HG03159 (cell line): ENCODE data around the gene ADAMTS17.

ENCODE experiments used
- ATAC-seq: cut with Tn5 transposase; IDR thresholded peaks from one replicate; pipeline ENCODE4 v1.9.1; 2021; ENCODE audit warnings: mild to moderate bottlenecking, moderate library complexity; ENCODE audit not compliant: unreplicated experiment

ADAMTS17 gene

DNA sequence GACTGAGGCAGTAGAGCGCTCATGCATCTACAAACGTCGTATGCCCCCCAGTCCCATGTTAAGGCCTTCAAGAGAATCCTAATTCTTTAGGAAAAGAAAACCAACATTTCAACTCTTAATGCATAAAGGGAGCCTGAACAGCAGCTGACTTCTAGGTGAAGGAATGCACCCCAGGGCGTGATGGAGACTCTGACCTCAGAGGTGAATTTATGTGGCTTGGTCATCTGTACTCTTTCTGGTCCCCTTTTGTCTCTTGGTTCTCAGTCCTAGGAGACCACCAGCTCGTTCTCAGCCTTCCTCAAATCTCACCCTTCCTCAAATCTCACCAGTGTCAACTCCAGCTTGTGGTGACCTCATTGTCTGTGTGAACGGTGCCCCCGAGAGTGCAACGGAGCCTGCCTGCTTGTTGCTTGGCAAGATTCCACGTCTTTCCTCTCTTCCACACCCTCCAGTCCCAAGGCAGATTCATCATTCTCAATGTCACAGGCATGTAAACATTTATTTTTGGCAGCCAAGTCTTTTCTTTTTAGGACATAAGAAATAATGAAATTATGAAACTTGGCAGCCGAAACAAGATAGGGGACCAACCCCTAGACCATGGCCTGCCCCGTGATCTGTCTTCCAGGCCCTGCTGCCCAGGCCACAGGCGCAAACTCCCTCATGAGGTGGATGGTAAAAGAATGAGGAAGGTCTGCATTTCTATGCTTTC lies 166.2 kb downstream of the ADAMTS17 start:
- ATAC-seq = no peak

DNA sequence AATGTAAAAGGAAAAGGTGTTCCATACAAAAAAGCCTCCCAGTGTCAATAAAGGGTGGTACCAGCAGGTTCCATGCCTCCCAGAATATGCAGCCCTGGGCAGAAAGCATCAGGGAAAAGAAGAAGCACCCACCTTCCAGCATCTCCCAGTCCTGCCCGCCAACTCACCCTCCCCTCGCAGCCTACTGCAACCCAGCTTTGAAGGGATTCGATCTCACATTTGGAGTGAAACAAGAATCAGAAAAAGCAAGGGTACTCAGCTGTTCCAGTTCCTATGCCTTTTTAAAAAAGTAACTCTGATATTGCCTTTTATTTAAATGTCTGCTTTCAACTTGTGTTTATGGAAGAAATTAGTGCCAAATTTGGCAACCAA lies 166.9 kb downstream of the ADAMTS17 start:
- no peak for ATAC-seq

DNA sequence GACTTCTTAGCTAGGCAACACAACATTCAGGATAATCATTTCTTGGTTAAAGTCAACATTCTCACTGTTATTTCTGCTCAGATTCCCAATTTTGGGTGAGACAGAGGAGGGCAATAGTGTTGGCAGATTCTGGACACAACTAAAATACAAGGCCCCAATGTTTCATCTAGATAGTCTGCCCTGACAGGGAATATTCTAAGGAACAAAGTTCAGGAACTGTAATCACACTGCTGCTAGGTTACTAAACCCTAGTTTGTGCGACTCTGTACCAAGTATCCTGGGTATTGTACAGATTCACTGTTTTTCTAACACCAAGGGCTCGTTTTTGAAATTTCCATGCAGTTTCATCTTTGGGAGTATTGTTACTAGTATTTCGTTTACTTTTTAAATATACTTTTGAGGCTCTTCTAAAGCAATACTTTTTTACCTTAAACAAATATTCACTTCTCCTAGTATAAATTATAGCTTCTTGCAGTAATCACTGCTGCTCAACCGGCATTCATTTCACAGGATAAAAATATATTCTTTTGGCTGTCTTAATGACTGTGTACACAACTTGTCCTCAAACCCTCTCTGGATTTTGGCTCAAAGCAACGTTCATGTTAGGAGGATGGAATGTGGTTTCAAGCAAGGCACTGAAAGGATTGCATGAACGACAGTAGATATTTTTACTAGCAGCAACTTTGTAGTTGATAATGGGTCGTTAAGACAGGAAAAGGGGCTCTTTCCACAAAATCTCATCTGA lies 167.4 kb downstream of the ADAMTS17 start:
- no peak for ATAC-seq

- no peak for ATAC-seq
Observed at GRCh38 chr15:100172356-100173024, 169.3 kb downstream of the ADAMTS17 start.

DNA sequence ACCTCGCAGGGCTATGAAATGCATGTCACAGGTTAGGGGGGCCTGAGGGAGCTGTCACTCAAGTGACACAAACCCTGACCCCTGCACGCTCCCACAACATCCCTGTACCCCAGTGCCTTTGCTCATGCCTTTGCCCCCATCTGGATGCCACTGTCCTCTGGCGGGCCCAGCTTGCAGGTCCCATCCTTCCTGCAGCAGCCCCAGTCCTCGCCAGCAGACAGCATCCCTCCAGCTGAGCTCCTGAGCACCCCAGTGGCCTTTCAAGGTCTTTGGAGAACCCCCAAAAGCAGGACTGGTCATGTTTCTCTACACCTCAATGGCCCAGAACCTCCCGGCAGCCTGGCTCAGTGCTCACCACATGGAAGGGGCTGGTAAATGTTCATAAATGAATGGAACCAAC lies 170.4 kb downstream of the ADAMTS17 start:
- no peak for ATAC-seq

DNA sequence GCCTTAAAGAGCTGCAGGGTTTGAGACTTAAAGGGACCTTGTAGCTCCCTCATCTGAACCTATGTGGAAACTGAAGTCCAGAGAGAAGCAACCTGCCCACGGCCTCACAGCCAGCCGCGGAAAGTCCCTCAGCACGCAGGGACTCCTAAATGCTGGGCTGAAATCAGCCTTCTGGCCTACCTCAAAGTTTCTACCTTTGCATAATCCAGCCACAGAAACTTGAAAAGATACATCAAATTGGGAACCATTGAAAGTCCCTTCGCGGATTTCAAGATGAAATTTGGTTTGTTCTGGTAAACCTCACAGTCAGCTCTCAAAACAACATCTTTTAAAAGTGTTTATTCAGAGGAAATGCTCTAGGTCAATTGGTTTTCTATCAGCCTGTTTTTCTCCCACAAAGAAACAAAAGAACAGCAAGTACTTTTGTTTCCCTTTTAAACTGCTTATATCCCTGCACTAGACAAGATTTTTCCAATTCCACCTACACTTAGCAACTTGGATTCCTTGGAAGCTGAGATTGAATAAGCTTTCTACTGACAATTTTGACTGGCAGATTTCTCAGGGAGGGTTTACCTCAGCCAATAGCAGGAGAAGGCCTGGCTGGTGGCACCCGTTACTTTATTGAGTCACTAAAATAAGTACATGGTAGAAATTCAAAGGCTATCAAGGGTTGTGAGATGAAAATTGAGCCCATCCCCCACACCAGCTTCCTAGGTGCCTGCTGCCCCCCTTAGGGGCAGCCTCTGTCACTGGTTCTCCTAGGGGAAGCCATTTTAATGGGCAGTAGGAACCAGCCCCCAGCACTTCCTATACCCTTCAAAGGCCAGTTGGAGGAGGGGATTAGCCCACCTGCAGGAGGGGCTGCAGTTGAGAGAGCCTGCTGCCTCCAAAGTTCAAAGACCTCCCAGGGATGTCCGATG lies 171.2 kb downstream of the ADAMTS17 start:
- ATAC-seq = peak; percentile 75

- no peak for ATAC-seq
Observed at GRCh38 chr15:100169615-100170290, 172.0 kb downstream of the ADAMTS17 start.

- no peak for ATAC-seq
Observed at GRCh38 chr15:100168787-100169186, 173.0 kb downstream of the ADAMTS17 start.

DNA sequence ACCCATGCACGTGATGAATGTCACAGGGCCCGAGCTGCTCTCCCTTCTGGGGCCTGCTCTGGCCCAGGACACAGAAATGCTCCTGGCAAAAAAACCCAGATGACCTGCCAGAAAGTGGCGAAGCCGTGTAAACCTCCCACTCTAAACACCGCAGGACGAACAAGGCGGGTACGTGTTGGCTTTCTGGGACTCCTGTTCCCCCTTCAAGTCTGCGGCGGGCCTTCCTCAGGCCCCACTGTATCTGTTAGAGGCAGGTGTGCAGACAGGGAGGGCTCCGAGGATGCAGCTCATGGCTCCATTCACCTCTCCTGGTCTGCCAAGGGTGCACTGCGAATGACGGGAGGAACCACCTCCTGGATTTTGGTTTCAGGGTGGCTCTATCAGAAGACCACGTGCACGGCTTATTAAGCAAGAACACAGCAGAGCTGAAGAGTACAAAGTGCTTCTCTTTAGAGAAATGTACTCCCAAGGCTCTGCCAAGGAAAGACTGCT lies 173.8 kb downstream of the ADAMTS17 start:
- no peak for ATAC-seq

GRCh38 chr15:100166313-100166712 lies 175.5 kb downstream of the ADAMTS17 start:
- no peak for ATAC-seq

DNA sequence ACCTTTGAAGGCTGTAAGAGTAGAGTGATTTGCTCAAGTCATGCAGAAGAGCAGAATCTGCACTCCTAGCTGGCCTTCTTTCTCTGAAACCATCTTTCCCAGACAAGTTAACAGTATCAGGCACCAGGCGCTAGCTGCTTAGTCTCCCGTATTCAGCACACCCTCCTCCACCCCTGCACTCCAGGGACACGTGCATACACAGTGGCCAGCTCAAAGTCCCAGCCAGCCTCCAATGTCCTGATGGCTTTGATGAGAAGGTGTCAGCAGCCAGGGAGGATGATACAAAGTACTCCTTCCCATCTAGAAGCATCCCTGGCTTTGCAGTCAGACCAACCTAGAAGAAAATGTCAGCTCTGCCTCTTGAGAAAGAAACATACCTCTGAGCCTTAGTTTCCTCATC lies 177.8 kb downstream of the ADAMTS17 start:
- ATAC-seq = no peak

DNA sequence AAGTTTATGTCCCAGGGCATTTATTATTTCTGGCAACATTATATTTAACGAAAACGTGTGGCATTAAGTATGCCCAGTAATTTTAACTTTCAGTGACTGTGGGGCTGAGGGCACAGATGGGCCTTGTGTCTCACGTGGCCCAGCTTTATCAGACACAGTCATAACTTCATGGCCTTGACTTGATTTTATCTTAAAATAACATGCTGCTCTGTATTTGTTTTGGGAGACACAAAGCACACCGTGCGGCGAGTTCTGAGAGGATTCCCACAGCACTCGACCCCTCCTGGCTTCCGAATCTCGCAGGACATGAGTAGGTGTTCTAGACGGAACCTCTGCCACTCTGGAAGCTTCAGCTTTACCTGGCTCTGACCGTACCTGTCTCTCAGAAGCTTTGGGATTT lies 180.8 kb downstream of the ADAMTS17 start:
- ATAC-seq = no peak

GRCh38 chr15:100159436-100159835 lies 182.3 kb downstream of the ADAMTS17 start:
- ATAC-seq = no peak

GRCh38 chr15:100158356-100158755 lies 183.4 kb downstream of the ADAMTS17 start:
- no peak for ATAC-seq

GRCh38 chr15:100156201-100156600 lies 185.6 kb downstream of the ADAMTS17 start:
- ATAC-seq = no peak

DNA sequence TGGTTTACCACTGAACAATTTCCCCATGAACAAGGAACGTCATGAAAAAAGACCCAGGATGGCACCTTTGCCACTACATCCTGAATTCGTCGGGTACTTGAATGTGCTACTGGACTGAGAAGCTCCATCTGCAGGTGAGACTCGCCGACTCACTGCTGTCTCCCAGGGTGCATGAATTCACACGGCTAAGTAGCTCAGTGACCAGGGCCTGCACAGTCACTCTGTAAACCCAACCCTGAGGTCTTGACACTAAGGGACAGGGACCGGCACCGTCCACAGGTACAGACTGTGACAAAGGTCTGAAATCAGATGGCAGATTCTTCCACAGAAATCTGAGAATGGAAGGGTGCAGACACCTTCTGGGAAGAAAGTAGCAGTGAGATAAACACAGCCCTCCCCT lies 187.4 kb downstream of the ADAMTS17 start:
- no peak for ATAC-seq

DNA sequence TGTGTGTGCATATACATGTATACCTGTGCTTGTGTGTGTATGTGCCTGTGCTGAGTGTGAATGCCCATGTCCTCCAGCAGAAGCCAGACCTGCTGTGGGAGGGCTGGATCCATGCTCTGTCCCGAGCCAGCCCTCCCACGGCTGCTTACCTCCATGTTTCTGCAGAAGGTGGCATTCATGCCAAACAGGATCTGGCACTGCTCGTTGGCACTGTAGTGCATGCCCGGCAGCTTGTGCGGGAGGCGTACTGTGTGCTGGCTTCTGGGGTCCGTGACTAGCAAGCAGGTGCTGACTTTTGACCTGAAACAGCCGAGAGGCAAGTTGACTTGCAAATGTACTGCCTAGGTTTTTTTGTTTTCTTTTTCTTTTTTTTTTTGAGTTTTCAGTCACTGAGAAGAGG lies 189.3 kb downstream of the ADAMTS17 start:
- ATAC-seq = no peak

- ATAC-seq = no peak
Observed at GRCh38 chr15:100150906-100151305, 190.9 kb downstream of the ADAMTS17 start.

GRCh38 chr15:100147828-100148227 lies 193.9 kb downstream of the ADAMTS17 start:
- ATAC-seq = no peak

DNA sequence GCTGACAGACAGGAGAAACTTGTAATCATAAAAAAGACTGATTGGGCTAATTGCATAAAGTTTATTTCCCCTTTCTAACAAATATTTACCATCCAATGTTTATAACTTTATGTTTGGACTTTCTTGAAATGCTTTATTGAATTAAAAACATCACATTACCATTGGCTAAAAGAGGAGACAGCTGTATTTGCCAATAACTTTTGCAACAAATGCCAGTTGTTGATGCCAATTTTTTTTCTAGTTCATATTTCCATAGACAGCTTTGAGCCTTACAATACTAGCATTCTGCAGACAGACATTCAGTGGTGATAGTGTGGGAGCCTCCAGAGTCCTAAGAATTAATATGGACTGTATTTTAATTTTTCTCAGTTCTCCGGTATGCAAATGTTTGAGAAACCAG lies 198.4 kb downstream of the ADAMTS17 start:
- ATAC-seq = no peak
